CD4-positive, alpha-beta T cell treated with Interleukin-15 for 1 hour (primary cell): Measurements from ENCODE around the gene COL9A3.

ENCODE experiments used
- DNase-seq: peaks from one replicate; pipeline ENCODE4 v3.0.0-alpha.2; 2020

Gene COL9A3

DNA sequence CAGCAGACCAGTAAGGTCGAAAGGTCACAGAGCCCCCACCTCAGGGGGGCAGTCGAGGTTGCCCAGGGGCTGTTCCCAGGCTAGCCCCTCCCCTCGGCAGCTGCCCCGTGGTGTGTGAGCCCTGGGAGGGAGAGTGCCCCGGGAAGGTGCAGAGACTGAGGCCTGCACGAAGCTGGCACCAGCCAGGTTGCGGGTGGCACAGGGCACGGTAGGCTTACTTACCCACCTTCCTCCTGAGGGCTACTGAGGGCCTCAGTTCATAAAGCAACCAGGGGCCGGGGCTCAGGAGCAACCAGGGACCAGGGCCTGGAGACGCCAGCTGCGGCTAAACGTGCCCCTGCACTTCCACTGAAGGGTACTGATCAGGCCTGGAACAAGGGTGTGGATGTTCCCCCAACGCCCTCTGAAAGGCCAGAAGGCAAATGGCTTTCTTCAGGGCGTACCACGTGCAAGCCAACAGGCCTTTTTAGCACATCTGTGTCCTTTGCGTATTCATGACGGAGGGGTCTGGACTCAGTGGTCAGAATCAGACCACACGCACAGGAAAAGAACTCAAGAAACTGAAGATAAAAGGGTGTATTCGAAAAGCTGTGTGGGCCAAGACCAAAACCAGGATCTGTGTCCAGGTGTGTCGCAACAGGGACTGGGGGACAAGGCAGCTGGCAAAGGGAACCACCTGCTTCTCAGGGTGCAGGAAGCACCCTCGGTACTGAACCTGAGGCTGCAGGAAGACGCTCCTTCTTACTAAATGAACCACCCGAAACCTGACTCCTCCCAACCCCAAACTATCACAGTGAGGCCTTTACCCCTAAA lies 69.3 kb downstream of the COL9A3 start:
- DNase-seq: no peak

GRCh38 chr20:62886709-62887058 lies 69.8 kb downstream of the COL9A3 start:
- no peak for DNase-seq

DNA sequence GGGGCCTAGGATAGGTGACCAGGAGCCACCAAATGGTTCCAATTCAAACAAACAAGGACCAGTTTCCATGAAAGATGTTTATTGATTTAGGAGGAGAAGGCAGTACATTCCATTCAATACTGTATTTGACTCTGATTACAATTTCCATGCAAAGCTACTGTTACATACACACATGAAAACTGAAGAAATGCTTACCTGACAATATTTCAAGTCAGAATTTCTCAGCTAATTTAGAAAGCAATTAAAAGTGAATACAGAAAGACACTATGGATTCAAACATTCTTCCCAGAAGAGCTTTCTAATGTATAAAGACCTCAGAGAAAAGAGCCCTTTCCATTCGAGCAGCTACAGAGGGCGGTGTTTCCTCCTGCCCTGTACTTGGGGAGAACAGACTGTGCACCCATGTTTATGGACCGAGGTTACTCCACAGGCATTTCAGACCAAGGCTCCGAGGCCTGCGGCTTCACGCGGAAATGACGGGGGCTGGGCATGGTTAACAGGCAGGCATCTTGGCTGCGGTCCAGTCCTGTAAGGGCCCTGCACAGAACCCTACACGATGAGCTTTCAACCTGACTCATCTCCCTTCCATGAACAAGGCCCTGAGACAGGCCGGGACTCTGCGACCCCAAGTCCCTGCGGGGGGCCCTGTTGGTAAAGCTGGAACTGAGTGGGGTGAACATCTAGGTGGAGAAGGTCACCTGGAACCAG lies 70.5 kb downstream of the COL9A3 start:
- peak; percentile 50 for DNase-seq

- no peak for DNase-seq
Observed at GRCh38 chr20:62887860-62888239, 71.0 kb downstream of the COL9A3 start.

- DNase-seq: no peak
Observed at GRCh38 chr20:62888406-62888805, 71.6 kb downstream of the COL9A3 start.

- DNase-seq: no peak
Observed at GRCh38 chr20:62888910-62889309, 72.1 kb downstream of the COL9A3 start.

DNA sequence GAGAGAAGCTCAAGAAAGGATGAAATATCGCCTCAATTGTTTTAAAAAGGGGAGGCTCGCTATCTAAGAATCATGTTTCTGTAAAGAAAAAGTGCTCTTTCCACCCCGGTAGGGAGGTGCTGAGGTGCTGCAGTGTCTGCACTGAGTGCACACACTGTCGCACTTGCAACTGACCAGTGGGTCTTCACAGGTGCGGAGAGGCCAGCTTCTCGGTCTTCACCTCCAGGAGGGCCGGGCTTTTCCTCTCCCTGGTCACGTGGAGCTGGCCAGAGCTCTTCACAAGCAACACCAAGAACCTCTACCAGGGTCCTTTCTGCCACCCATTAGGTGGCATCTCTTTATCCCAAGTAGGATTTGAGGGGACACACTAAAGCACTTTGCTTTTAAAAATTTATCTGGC lies 72.6 kb downstream of the COL9A3 start:
- DNase-seq: no peak

- DNase-seq: no peak
Observed at GRCh38 chr20:62889871-62890270, 73.0 kb downstream of the COL9A3 start.

- no peak for DNase-seq
Observed at GRCh38 chr20:62890444-62890843, 73.6 kb downstream of the COL9A3 start.
